ENCODE measurements around the gene NAMPT.
"Not testable (repeated sequence)": the region's sequence is repeated elsewhere in the genome, so short reads cannot be mapped to it uniquely, and the experiment has no call there.

Gene NAMPT

GRCh38 chr7:106284714-106285050, at the start of gene NAMPT:
Gene NAMPT (minus strand): TSS chr7:106284983. CDS start chr7:106284884, 99 bp downstream.
- no peak for DNase-seq (ENCODE audit: low read depth)

- no peak for DNase-seq (ENCODE audit: low read depth)
These were observed 47.4 kb upstream of the NAMPT start for GRCh38 chr7:106332201-106332600.

- DNase-seq (ENCODE audit: low read depth): no peak
These were observed 46.8 kb upstream of the NAMPT start for GRCh38 chr7:106331441-106332175.

- DNase-seq (ENCODE audit: low read depth): no peak
These were observed 45.4 kb upstream of the NAMPT start for GRCh38 chr7:106329971-106330733.

GRCh38 chr7:106329408-106329807, 44.6 kb upstream of the NAMPT start:
- no peak for DNase-seq (ENCODE audit: low read depth)

- no peak for DNase-seq (ENCODE audit: low read depth)
These were observed 43.0 kb upstream of the NAMPT start for GRCh38 chr7:106327538-106328481.

- DNase-seq (ENCODE audit: low read depth): no peak
These were observed 42.1 kb upstream of the NAMPT start for GRCh38 chr7:106326594-106327537.

- not testable (repeated sequence) for DNase-seq (ENCODE audit: low read depth)
These were observed 39.7 kb upstream of the NAMPT start for GRCh38 chr7:106324509-106324908.

GRCh38 chr7:106320254-106320770, 35.5 kb upstream of the NAMPT start:
- DNase-seq (ENCODE audit: low read depth): not testable (repeated sequence)

GRCh38 chr7:106318482-106318881, 33.7 kb upstream of the NAMPT start:
- DNase-seq (ENCODE audit: low read depth): no peak

- DNase-seq (ENCODE audit: low read depth): no peak
These were observed 33.2 kb upstream of the NAMPT start for GRCh38 chr7:106317971-106318370.

- no peak for DNase-seq (ENCODE audit: low read depth)
These were observed 32.2 kb upstream of the NAMPT start for GRCh38 chr7:106316947-106317346.

- DNase-seq (ENCODE audit: low read depth): no peak
These were observed 30.1 kb upstream of the NAMPT start for GRCh38 chr7:106314875-106315274.

- no peak for DNase-seq (ENCODE audit: low read depth)
These were observed 29.2 kb upstream of the NAMPT start for GRCh38 chr7:106313966-106314365.

GRCh38 chr7:106313456-106313901, 28.7 kb upstream of the NAMPT start:
- DNase-seq (ENCODE audit: low read depth): no peak

- no peak for DNase-seq (ENCODE audit: low read depth)
These were observed 28.1 kb upstream of the NAMPT start for GRCh38 chr7:106312906-106313305.

GRCh38 chr7:106312099-106312871, 27.5 kb upstream of the NAMPT start:
- no peak for DNase-seq (ENCODE audit: low read depth)

GRCh38 chr7:106309362-106309761, 24.6 kb upstream of the NAMPT start:
- no peak for DNase-seq (ENCODE audit: low read depth)

GRCh38 chr7:106306256-106306655, 21.5 kb upstream of the NAMPT start:
- no peak for DNase-seq (ENCODE audit: low read depth)

GRCh38 chr7:106305732-106306131, 20.9 kb upstream of the NAMPT start:
- no peak for DNase-seq (ENCODE audit: low read depth)

Data from activated T-cell treated with anti-CD3 and anti-CD28 coated beads for 1 hour (primary cell).